ENCODE measurements around the gene MMP24.

MMP24 gene

DNA sequence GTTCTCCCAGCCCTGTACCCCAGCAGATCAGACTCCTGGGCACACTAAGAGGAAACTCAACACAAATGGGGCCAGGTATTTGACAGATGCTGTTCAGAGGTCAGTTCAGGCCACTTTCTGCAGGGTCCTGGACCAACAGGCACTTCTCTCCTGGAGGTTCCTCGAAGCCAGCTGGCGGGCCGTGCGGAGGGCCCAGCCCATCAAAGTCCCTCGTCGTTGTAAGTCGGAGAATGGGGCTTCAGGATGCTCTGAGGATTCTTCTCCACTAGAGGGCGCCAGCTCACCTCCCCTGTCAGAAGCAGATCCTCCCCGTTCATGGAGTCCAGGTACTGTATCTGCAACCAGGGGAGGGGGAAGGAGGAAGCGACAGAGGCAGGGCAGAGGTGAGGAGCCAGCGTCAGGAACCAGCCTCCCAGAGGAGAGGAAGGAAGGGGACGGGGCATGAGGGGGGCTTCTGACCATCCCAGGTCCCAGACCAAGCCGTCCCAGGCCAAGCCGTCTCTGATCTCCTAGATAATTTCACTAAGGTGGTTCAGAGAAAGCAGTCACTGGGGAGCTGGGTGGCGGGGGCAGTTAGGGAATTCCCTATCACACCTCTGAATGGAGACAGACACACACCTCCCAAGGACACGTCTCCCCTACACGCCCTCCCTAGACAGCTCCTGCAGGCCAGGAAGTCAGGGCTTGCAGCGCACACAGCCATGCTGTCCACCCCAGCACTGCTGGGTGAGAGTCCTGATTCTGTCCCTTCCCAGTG, 77.4 kb downstream of the MMP24 start:
- no peak overlapping the region; the same call in 1 of the 2 replicates for H3K27ac ChIP-seq
- TF ChIP-seq ZFX (IDR thresholded peaks at IDR 0.05), result no peak
- TF ChIP-seq, protein P1, sequence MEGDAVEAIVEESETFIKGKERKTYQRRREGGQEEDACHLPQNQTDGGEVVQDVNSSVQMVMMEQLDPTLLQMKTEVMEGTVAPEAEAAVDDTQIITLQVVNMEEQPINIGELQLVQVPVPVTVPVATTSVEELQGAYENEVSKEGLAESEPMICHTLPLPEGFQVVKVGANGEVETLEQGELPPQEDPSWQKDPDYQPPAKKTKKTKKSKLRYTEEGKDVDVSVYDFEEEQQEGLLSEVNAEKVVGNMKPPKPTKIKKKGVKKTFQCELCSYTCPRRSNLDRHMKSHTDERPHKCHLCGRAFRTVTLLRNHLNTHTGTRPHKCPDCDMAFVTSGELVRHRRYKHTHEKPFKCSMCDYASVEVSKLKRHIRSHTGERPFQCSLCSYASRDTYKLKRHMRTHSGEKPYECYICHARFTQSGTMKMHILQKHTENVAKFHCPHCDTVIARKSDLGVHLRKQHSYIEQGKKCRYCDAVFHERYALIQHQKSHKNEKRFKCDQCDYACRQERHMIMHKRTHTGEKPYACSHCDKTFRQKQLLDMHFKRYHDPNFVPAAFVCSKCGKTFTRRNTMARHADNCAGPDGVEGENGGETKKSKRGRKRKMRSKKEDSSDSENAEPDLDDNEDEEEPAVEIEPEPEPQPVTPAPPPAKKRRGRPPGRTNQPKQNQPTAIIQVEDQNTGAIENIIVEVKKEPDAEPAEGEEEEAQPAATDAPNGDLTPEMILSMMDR (conservative IDR thresholded peaks at IDR 0.05), result peak; percentile 97

DNA sequence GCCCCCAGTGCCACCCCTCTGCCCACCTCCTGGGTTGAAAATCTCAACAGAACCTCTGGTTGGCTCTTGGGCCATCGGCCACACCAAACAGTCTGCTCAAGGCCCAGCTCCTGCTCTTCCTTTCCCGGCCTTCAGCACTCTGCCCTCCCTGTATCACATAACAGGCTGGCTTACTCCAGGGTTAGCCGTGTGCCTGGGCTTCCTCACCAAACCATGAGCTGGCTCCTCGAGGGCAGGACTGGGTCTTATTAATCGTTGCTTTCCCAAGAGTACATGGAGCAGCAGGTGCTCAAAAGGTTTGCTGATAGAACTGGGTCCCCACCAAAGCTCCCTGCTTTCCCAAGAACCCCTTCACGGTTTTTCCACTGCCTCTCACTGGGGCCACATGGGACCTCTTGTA, 78.5 kb downstream of the MMP24 start:
- no peak overlapping the region for H3K27ac ChIP-seq
- TF ChIP-seq, protein P1 (conservative IDR thresholded peaks at IDR 0.05), result no peak
- no peak for TF ChIP-seq ZFX (IDR thresholded peaks at IDR 0.05)

- TF ChIP-seq, protein P1 (conservative IDR thresholded peaks at IDR 0.05), result no peak
- no peak for TF ChIP-seq ZFX (IDR thresholded peaks at IDR 0.05)
- H3K27ac ChIP-seq, result no peak overlapping the region
These were observed 79.4 kb downstream of the MMP24 start for GRCh38 chr20:35305682-35306556.

DNA sequence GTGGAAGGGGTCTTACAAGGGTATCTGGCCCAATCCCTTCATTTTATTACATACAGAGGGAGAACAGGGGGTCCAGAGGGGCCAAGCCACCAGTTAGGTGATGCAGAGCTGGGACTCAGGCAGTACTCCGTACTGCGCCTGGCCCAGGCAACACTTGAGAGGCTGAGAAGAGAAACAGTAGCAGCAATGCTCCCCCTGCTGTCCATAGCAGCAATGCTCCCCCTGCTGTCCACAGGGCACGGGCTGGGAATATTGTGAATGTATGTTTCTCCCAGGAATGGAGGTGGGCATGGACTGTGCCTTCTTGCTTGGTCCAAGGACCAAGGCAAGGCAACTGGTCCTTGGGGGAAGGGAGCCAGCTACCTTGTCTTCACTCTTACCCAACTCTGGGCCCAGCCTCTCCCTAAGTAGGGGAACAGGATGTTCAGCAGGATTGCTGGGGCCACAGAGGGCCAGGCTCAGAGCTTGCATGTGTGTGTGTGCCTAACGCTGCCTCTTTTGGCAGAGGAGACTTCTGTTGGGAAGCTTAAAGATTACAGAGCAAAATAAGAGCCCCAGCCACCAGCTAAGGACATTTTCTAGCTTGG, 80.5 kb downstream of the MMP24 start:
- peak overlapping the region; percentile 37 for H3K27ac ChIP-seq
- no peak for TF ChIP-seq ZFX (IDR thresholded peaks at IDR 0.05)
- TF ChIP-seq, protein P1 (conservative IDR thresholded peaks at IDR 0.05), result peak; percentile 85

GRCh38 chr20:35307666-35308653, 81.5 kb downstream of the MMP24 start:
- no peak for TF ChIP-seq ZFX (IDR thresholded peaks at IDR 0.05)
- TF ChIP-seq, protein P1 (conservative IDR thresholded peaks at IDR 0.05), result no peak
- H3K27ac ChIP-seq, result peak overlapping the region; percentile 37

- H3K27ac ChIP-seq, result no peak overlapping the region
- TF ChIP-seq, protein P1 (conservative IDR thresholded peaks at IDR 0.05), result no peak
- no peak for TF ChIP-seq ZFX (IDR thresholded peaks at IDR 0.05)
These were observed 84.9 kb downstream of the MMP24 start for GRCh38 chr20:35311409-35311808.
